HepG2 (cell line): ENCODE measurements around the gene OTOGL. TPM values are rescaled to one million over a fixed set of nuclear protein-coding genes. Genes with fewer than 3 reads are reported as not detected.

Source experiments
- ATF1 ChIP-seq: IDR thresholded peaks from 2 replicates; pipeline ENCODE4 v1.6.1; 2016; ENCODE audit warnings: mild to moderate bottlenecking, control low read depth
- ATF7 ChIP-seq, 2 experiments: fragments of 450-650 bp in 1 of 2; sonication (generic) in 1 of 2; formaldehyde crosslinking in 1 of 2; IDR thresholded peaks; 2 replicates each; pipeline versions ENCODE4 v1.4.0 to v1.6.1; 2016 to 2020; ENCODE audit warnings: antibody characterized with exemption in 1 of 2, mild to moderate bottlenecking in 1 of 2, missing genetic modification reagents in 1 of 2
- ATRX ChIP-seq: sonication (generic); formaldehyde crosslinking; IDR thresholded peaks from 2 replicates; pipeline ENCODE4 v1.4.0; 2020; ENCODE audit warnings: missing genetic modification reagents, borderline replicate concordance
- CTCF ChIP-seq: sonication (generic); formaldehyde crosslinking; IDR thresholded peaks from 2 replicates; pipeline ENCODE4 v1.5.0; 2020; ENCODE audit warnings: mild to moderate bottlenecking, missing genetic modification reagents, moderate library complexity
- FOXP4 ChIP-seq: sonication (generic); formaldehyde crosslinking; IDR thresholded peaks from 2 replicates; pipeline ENCODE4 v1.4.0; 2020; ENCODE audit warnings: missing genetic modification reagents
- MZF1 ChIP-seq: sonication (generic); formaldehyde crosslinking; IDR thresholded peaks from 2 replicates; pipeline ENCODE4 v1.8.1; 2023; ENCODE audit warnings: mild to moderate bottlenecking, missing genetic modification reagents, borderline replicate concordance
- NFYC ChIP-seq: IDR thresholded peaks from 2 replicates; pipeline ENCODE4 v1.6.1; 2016; ENCODE audit warnings: missing genetic modification reagents, missing compliant biosample characterization
- NONO ChIP-seq, 2 experiments: fragments of 450-650 bp in 1 of 2; sonication (generic) in 1 of 2; formaldehyde crosslinking in 1 of 2; IDR thresholded peaks in 1 of 2; conservative IDR thresholded peaks in 1 of 2; 2 replicates each; pipeline versions ENCODE4 v1.6.1 to v1.8.0; 2017 to 2022; ENCODE audit warnings: mild to moderate bottlenecking in 1 of 2, missing genetic modification reagents in 1 of 2, moderate library complexity in 1 of 2
- PAWR ChIP-seq: sonication (generic); formaldehyde crosslinking; IDR thresholded peaks from 2 replicates; pipeline ENCODE4 v1.4.0; 2020; ENCODE audit warnings: missing genetic modification reagents, mild to moderate bottlenecking, borderline replicate concordance
- RFX1 ChIP-seq: fragments of 450-650 bp; IDR thresholded peaks from 2 replicates; pipeline ENCODE4 v1.6.1; 2017
- SIX4 ChIP-seq: sonication (generic); formaldehyde crosslinking; IDR thresholded peaks from 2 replicates; pipeline ENCODE4 v1.4.0; 2020; ENCODE audit warnings: missing genetic modification reagents
- SRF ChIP-seq: IDR thresholded peaks from 2 replicates; pipeline ENCODE4 v1.6.1; 2011; ENCODE audit warnings: mild to moderate bottlenecking, low read depth, low read length, moderate library complexity
- STAT5B ChIP-seq: sonication (generic); formaldehyde crosslinking; IDR thresholded peaks from 2 replicates; pipeline ENCODE4 v1.4.0; 2020; ENCODE audit warnings: missing genetic modification reagents
- TBX3 ChIP-seq: fragments of 450-650 bp; IDR thresholded peaks from 2 replicates; pipeline ENCODE4 v1.6.1; 2017; ENCODE audit warnings: antibody characterized with exemption, mild to moderate bottlenecking, inconsistent platforms, borderline replicate concordance
- ZBTB43 ChIP-seq: sonication (generic); formaldehyde crosslinking; conservative IDR thresholded peaks from 2 replicates; pipeline ENCODE4 v1.4.0; 2020; ENCODE audit warnings: missing genetic modification reagents
- ZFYVE20 ChIP-seq: sonication (generic); formaldehyde crosslinking; IDR thresholded peaks from 2 replicates; pipeline ENCODE4 v1.8.0; 2023; ENCODE audit warnings: low read depth, mild to moderate bottlenecking, moderate library complexity, missing genetic modification reagents, borderline replicate concordance
- ZNF10 ChIP-seq: sonication (generic); formaldehyde crosslinking; IDR thresholded peaks from 2 replicates; pipeline ENCODE4 v1.4.0; 2020; ENCODE audit warnings: mild to moderate bottlenecking, low read depth, missing genetic modification reagents, borderline replicate concordance
- ZNF136 ChIP-seq: sonication (generic); formaldehyde crosslinking; IDR thresholded peaks from 2 replicates; pipeline ENCODE4 v1.8.1; 2022; ENCODE audit warnings: low read depth, mild to moderate bottlenecking, moderate library complexity, missing genetic modification reagents
- ZNF430 ChIP-seq: sonication (generic); formaldehyde crosslinking; IDR thresholded peaks from 2 replicates; pipeline ENCODE4 v1.9.0; 2021; ENCODE audit warnings: mild to moderate bottlenecking, missing genetic modification reagents
- ZNF510 ChIP-seq: sonication (generic); formaldehyde crosslinking; IDR thresholded peaks from 2 replicates; pipeline ENCODE4 v1.4.0; 2020; ENCODE audit warnings: low read depth, mild to moderate bottlenecking, missing genetic modification reagents
- ZNF547 ChIP-seq: sonication (generic); formaldehyde crosslinking; IDR thresholded peaks from 2 replicates; pipeline ENCODE4 v1.5.1; 2020; ENCODE audit warnings: mild to moderate bottlenecking, missing genetic modification reagents
- ZNF562 ChIP-seq: sonication (generic); formaldehyde crosslinking; IDR thresholded peaks from 2 replicates; pipeline ENCODE4 v1.8.0; 2022; ENCODE audit warnings: missing genetic modification reagents, borderline replicate concordance
- ZNF644 ChIP-seq: IDR thresholded peaks from 2 replicates; pipeline ENCODE4 v1.6.1; 2016; ENCODE audit warnings: low read depth
- ZNF883 ChIP-seq: sonication (generic); formaldehyde crosslinking; IDR thresholded peaks from 2 replicates; pipeline ENCODE4 v1.5.1; 2020; ENCODE audit warnings: mild to moderate bottlenecking, missing genetic modification reagents; ENCODE audit errors: not compliant biosample characterization
- polyA plus RNA-seq, 8 experiments: library from polyadenylated mRNA; depleted of rRNA in 3 of 8; stranded (reverse) in 7 of 8; unstranded in 1 of 8; fragments of >200 nt; fragmentation: Illumina TruSeq in 4 of 8; extraction: Trizol in 4 of 8; gene quantifications; 2 replicates each; pipeline versions ENCODE4 v1.2.1 to v1.2.3, GENCODE V29; 2011 to 2016; ENCODE audit warnings: low read depth in 4 of 8, missing spikeins in 1 of 8, mixed read lengths in 1 of 8; ENCODE audit not compliant: insufficient read depth in 1 of 8
- total RNA-seq, 5 experiments: library from RNA; depleted of rRNA; stranded (reverse); fragments of >200 nt; fragmentation: Illumina TruSeq; extraction: Trizol; gene quantifications; 2 replicates each; pipeline ENCODE4 v1.2.3, GENCODE V29; 2016; ENCODE audit warnings: low read depth in 1 of 5
- TF ChIP-seq, protein P1 (sequence below): IDR thresholded peaks from 2 replicates; pipeline ENCODE4 v1.6.1; 2016; ENCODE audit warnings: missing compliant biosample characterization, missing genetic modification reagents, borderline replicate concordance
- TF ChIP-seq, protein P2 (sequence below): sonication (generic); formaldehyde crosslinking; IDR thresholded peaks from 2 replicates; pipeline ENCODE4 v1.8.1; 2023; ENCODE audit warnings: mild to moderate bottlenecking, missing genetic modification reagents, borderline replicate concordance

Gene OTOGL
- total and polyA plus RNA-seq, 2 of the 13 experiments (the other 11 are each of a cell fraction or from before 2014, with no cell fraction given) = not detected

DNA sequence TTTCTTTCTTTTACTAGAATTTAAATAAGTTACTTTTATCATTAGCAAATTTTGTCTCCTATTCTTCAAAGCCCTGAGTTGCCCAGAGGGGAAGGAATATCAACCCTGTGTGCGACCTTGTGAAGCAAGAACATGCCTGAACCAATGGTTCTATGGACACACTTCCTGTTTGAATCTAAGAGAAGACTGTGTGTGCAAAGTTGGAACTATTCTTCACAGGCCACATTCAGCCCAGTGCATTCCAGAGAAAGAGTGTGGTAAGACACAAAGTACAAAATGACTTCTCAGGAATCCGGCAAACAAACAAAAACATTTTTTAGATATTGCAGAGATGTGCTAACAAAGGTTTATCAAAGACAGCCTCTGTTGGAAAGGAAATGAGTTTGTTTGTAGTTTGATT lies 253.9 kb downstream of the OTOGL start (continued):
- TF ChIP-seq SIX4 (CRISPR knock-in tag) = no peak
- TF ChIP-seq TBX3 = no peak
- no peak for TF ChIP-seq NFYC
- TF ChIP-seq PAWR (CRISPR knock-in tag) = no peak
- no peak for TF ChIP-seq ZNF136
- no peak for TF ChIP-seq CTCF
- TF ChIP-seq ZNF510 (CRISPR knock-in tag) = no peak
- TF ChIP-seq, protein P1, sequence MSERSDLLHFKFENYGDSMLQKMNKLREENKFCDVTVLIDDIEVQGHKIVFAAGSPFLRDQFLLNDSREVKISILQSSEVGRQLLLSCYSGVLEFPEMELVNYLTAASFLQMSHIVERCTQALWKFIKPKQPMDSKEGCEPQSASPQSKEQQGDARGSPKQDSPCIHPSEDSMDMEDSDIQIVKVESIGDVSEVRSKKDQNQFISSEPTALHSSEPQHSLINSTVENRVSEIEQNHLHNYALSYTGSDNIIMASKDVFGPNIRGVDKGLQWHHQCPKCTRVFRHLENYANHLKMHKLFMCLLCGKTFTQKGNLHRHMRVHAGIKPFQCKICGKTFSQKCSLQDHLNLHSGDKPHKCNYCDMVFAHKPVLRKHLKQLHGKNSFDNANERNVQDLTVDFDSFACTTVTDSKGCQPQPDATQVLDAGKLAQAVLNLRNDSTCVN (CRISPR knock-in tag) = no peak
- TF ChIP-seq ATF7 (IDR thresholded peaks at IDR 0.05) = no peak
- TF ChIP-seq ATF7 (CRISPR knock-in tag; IDR thresholded peaks at IDR 0.05) = no peak
- TF ChIP-seq, protein P2, sequence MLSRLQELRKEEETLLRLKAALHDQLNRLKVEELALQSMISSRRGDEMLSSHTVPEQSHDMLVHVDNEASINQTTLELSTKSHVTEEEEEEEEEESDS (CRISPR knock-in tag) = no peak
- TF ChIP-seq STAT5B (CRISPR knock-in tag) = no peak
- TF ChIP-seq ZBTB43 (CRISPR knock-in tag) = peak; percentile 42; the same call in 1 of the 2 replicates
- TF ChIP-seq FOXP4 (CRISPR knock-in tag) = peak; percentile 56; the same call in 1 of the 2 replicates
- TF ChIP-seq ZFYVE20 (CRISPR knock-in tag) = no peak
- no peak for TF ChIP-seq ATF1 (CRISPR knock-in tag)
- no peak for TF ChIP-seq MZF1 (CRISPR knock-in tag)
- TF ChIP-seq NONO (IDR thresholded peaks at IDR 0.05) = no peak
- no peak for TF ChIP-seq NONO (CRISPR knock-in tag; conservative IDR thresholded peaks at IDR 0.05)
- peak; percentile 67 for TF ChIP-seq ZNF644 (CRISPR knock-in tag)
- no peak for TF ChIP-seq ATRX (CRISPR knock-in tag)
- TF ChIP-seq ZNF430 (CRISPR knock-in tag) = no peak
- TF ChIP-seq ZNF562 (CRISPR knock-in tag) = no peak
- no peak for TF ChIP-seq ZNF547 (CRISPR knock-in tag)
- no peak for TF ChIP-seq ZNF10 (CRISPR knock-in tag)
- TF ChIP-seq SRF = no peak
- no peak for TF ChIP-seq ZNF883 (CRISPR knock-in tag)
- no peak for TF ChIP-seq RFX1
